Measurements from ENCODE around the gene ZNF451. TPM values are rescaled to one million over a fixed set of nuclear protein-coding genes. Genes with fewer than 3 reads are reported as not detected.

Gene ZNF451
- total and polyA plus RNA-seq, 2 donors (not counting 1 experiment from before 2014, with no cell fraction given) = 25.9 to 86.3 TPM

GRCh38 chr6:57130661-57131177 is 40.7 kb downstream of the ZNF451 start:
- Histone ChIP-seq H3K4me3 (ENCODE audit: control extremely low read depth in 1 of 5, extremely low read depth in 1 of 5, insufficient read depth in 1 of 5, low read depth in 2 of 5, low read length in 4 of 5) (no peak overlapping the region), H3K9ac (ENCODE audit: low read length) (no peak overlapping the region), H3K27ac (ENCODE audit: low read length in 2 of 2) (no peak overlapping the region), H3K4me1 (ENCODE audit: control insufficient read depth in 2 of 2, insufficient read depth in 2 of 2, low read length in 2 of 2) (no peaks in the 10 kb centered on the region), H2AFZ (ENCODE audit: insufficient read depth, low read depth, low read length, poor library complexity, severe bottlenecking) (no peak overlapping the region), H3K27me3 (replicated peaks in 1 of 4; ENCODE audit: control extremely low read depth in 1 of 4, control insufficient read depth in 3 of 4, insufficient read depth in 4 of 4, low read length in 3 of 4) (no peaks in the 10 kb centered on the region), H4K20me1 (ENCODE audit: control insufficient read depth, insufficient read depth, low read length, poor library complexity, severe bottlenecking) (peaks cover 4% of the 10 kb centered on the region), H3K36me3 (replicated peaks in 1 of 2; ENCODE audit: control extremely low read depth in 1 of 2, control insufficient read depth in 1 of 2, extremely low read depth in 1 of 2, insufficient read depth in 2 of 2, low read length in 1 of 2) (peaks cover 7 to 28% of the 10 kb centered on the region in 2 experiments), H3K4me2 (replicated peaks; ENCODE audit: low read depth, low read length, poor library complexity, severe bottlenecking) (no peak overlapping the region), H3K79me2 (ENCODE audit: control insufficient read depth, insufficient read depth, low read length) (no peaks in the 10 kb centered on the region), H3K9me3 (ENCODE audit: control extremely low read depth in 1 of 3, control insufficient read depth in 2 of 3, insufficient read depth in 1 of 3, low read length in 2 of 3) (no peaks in the 10 kb centered on the region)
- Mint-ChIP-seq H3K9me3 (ENCODE audit: insufficient read depth) (no peaks in the 10 kb centered on the region), H3K4me3 (no peak overlapping the region), H3K27me3 (no peaks in the 10 kb centered on the region), H3K27ac (no peak overlapping the region), H3K4me1 (peaks cover 2% of the 10 kb centered on the region)
- TF ChIP-seq EZH2 (IDR thresholded peaks at IDR 0.05; ENCODE audit: borderline replicate concordance, insufficient read depth, low read depth, low read length, poor library complexity, severe bottlenecking) (no peak), CTCF (IDR thresholded peaks at IDR 0.05) (no peak)
- intact Hi-C loops (cut with micrococcal nuclease) = no loop called here
- CTCF ChIA-PET = interaction anchor here (0.9 kb wide), 1 partner anchor 226 kb away, joined by 4 read pairs; no protein-coding TSS in a partner anchor
- POLR2A ChIA-PET = no interaction called here
- DNase-seq = no peak
- ATAC-seq (ENCODE audit: low read depth) = no peak

GRCh38 chr6:57134954-57135353 is 45.0 kb downstream of the ZNF451 start:
- H3K27me3 ChIP-seq (replicated peaks in 1 of 4; ENCODE audit: control extremely low read depth in 1 of 4, control insufficient read depth in 3 of 4, insufficient read depth in 4 of 4, low read length in 3 of 4) = no peaks in the 10 kb centered on the region
- H4K20me1 ChIP-seq (ENCODE audit: control insufficient read depth, insufficient read depth, low read length, poor library complexity, severe bottlenecking) = no peaks in the 10 kb centered on the region
- H3K36me3 ChIP-seq (replicated peaks in 1 of 2; ENCODE audit: control extremely low read depth in 1 of 2, control insufficient read depth in 1 of 2, extremely low read depth in 1 of 2, insufficient read depth in 2 of 2, low read length in 1 of 2) = peaks cover 0 to 37% of the 10 kb centered on the region in 2 experiments
- H3K79me2 ChIP-seq (ENCODE audit: control insufficient read depth, insufficient read depth, low read length) = no peaks in the 10 kb centered on the region
- DNase-seq = no peak
- no peak for TF ChIP-seq CTCF (IDR thresholded peaks at IDR 0.05)
- no peak for TF ChIP-seq EZH2 (IDR thresholded peaks at IDR 0.05; ENCODE audit: borderline replicate concordance, insufficient read depth, low read depth, low read length, poor library complexity, severe bottlenecking)
- no peak overlapping the region for H3K27ac ChIP-seq (ENCODE audit: low read length in 2 of 2)
- ChIA-PET POLR2A (no interaction called here), CTCF (no interaction called here)
- H3K9ac ChIP-seq (ENCODE audit: low read length) = no peak overlapping the region
- no CpG with 5 or more reads among the region's 1 CpG for WGBS (ENCODE audit: insufficient coverage)
- H3K9me3 ChIP-seq (ENCODE audit: control extremely low read depth in 1 of 3, control insufficient read depth in 2 of 3, insufficient read depth in 1 of 3, low read length in 2 of 3) = no peaks in the 10 kb centered on the region
- H3K4me1 Mint-ChIP-seq = no peaks in the 10 kb centered on the region
- H3K4me1 ChIP-seq (ENCODE audit: control insufficient read depth in 2 of 2, insufficient read depth in 2 of 2, low read length in 2 of 2) = no peaks in the 10 kb centered on the region
- no peak overlapping the region for H3K4me2 ChIP-seq (replicated peaks; ENCODE audit: low read depth, low read length, poor library complexity, severe bottlenecking)
- H3K9me3 Mint-ChIP-seq (ENCODE audit: insufficient read depth) = no peaks in the 10 kb centered on the region
- no peak overlapping the region for H3K27ac Mint-ChIP-seq
- no peak overlapping the region for H2AFZ ChIP-seq (ENCODE audit: insufficient read depth, low read depth, low read length, poor library complexity, severe bottlenecking)
- H3K4me3 ChIP-seq (ENCODE audit: control extremely low read depth in 1 of 5, extremely low read depth in 1 of 5, insufficient read depth in 1 of 5, low read depth in 2 of 5, low read length in 4 of 5) = no peak overlapping the region
- ATAC-seq (ENCODE audit: low read depth) = no peak
- no peak overlapping the region for H3K4me3 Mint-ChIP-seq
- intact Hi-C loops (cut with micrococcal nuclease) = no loop called here
- no peaks in the 10 kb centered on the region for H3K27me3 Mint-ChIP-seq

Data from B cell (primary cell).